BLaER1 treated with 17β-estradiol and CSF1 and Interleukin-3, amounts not matched to agents 10 nM and 100 nM (cell line): ENCODE measurements around the gene PROM1.

Experiments used
- H3K27ac ChIP-seq, 11 experiments: shearing (Covaris generic); formaldehyde crosslinking; 2 replicates each; pipeline ENCODE4 v1.8.1; 2022
- H3K27me3 ChIP-seq, 11 experiments: shearing (Covaris generic); formaldehyde crosslinking; 2 replicates each; pipeline ENCODE4 v1.8.1; 2022
- H3K36me3 ChIP-seq, 11 experiments: shearing (Covaris generic); formaldehyde crosslinking; 2 replicates each; pipeline ENCODE4 v1.8.1; 2022
- H3K4me1 ChIP-seq, 10 experiments: shearing (Covaris generic); formaldehyde crosslinking; 2 replicates each; pipeline ENCODE4 v1.8.1; 2022
- H3K4me2 ChIP-seq, 11 experiments: shearing (Covaris generic); formaldehyde crosslinking; 2 replicates each; pipeline ENCODE4 v1.8.1; 2022
- H3K4me3 ChIP-seq, 10 experiments: shearing (Covaris generic); formaldehyde crosslinking; 2 replicates each; pipeline ENCODE4 v1.8.1; 2022
- H3K9ac ChIP-seq, 11 experiments: shearing (Covaris generic); formaldehyde crosslinking; 2 replicates each; pipeline ENCODE4 v1.8.1; 2022
- H3K9me3 ChIP-seq, 11 experiments: shearing (Covaris generic); formaldehyde crosslinking; replicated peaks in 1 of 11; 2 replicates each; pipeline ENCODE4 v1.8.1; 2022
- H4K20me1 ChIP-seq, 11 experiments: shearing (Covaris generic); formaldehyde crosslinking; 2 replicates each; pipeline ENCODE4 v1.8.1; 2022
- Cebpa-rat ChIP-seq, 11 experiments: shearing (Covaris generic); IDR thresholded peaks; 2 replicates each; pipeline ENCODE4 v1.8.1; 2022

PROM1 gene

GRCh38 chr4:15961781-15962510 is 121.9 kb downstream of the PROM1 start:
- H4K20me1 ChIP-seq, result no peaks in the 10 kb centered on the region
- no peak for TF ChIP-seq Cebpa-rat (IDR thresholded peaks at IDR 0.05)
- no peaks in the 10 kb centered on the region for H3K36me3 ChIP-seq

DNA sequence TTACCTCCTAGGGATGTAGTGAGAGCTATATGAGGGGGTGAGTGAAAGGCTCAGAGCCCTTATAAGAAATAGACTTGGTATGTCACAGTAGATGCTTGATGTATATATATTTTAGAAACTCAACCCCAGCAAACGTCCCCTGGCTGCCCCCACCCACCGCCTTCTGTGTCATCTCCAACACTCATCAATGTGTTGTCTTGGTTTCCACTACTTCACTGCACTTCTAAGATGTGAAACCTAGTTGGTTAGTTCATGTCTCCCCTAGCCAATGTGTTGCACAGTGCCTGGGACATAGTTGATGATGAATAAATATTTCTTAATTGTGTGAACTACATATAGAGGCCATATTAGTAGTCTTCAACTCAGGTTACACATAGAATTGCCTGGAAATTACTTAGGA is 125.3 kb downstream of the PROM1 start:
- no peak overlapping the region for H3K4me2 ChIP-seq
- no peak overlapping the region for H3K9ac ChIP-seq
- H3K27me3 ChIP-seq, result no peaks in the 10 kb centered on the region
- no peak overlapping the region for H3K4me3 ChIP-seq
- peaks cover 18 to 25% (median 24%) of the 10 kb centered on the region in 11 experiments for H3K9me3 ChIP-seq
- H4K20me1 ChIP-seq, result no peaks in the 10 kb centered on the region
- H3K27ac ChIP-seq, result no peak overlapping the region
- no peak for TF ChIP-seq Cebpa-rat (IDR thresholded peaks at IDR 0.05)
- H3K4me1 ChIP-seq, result peaks cover 3 to 18% (median 8%) of the 10 kb centered on the region in 10 experiments; a peak in 18 of 20 replicates
- H3K36me3 ChIP-seq, result no peaks in the 10 kb centered on the region

More at GRCh38 chr4:15961781-15962510, 121.9 kb downstream of the PROM1 start:
- peaks cover 0 to 11% (median 7%) of the 10 kb centered on the region in 11 experiments; a peak in 10 of 22 replicates for H3K9me3 ChIP-seq
- no peak overlapping the region for H3K9ac ChIP-seq
- no peak overlapping the region for H3K4me2 ChIP-seq
- no peak overlapping the region for H3K4me3 ChIP-seq
- no peak overlapping the region for H3K27ac ChIP-seq
- peaks cover 6 to 20% (median 12%) of the 10 kb centered on the region in 10 experiments; a peak in 18 of 20 replicates for H3K4me1 ChIP-seq
- H3K27me3 ChIP-seq, result no peaks in the 10 kb centered on the region

DNA sequence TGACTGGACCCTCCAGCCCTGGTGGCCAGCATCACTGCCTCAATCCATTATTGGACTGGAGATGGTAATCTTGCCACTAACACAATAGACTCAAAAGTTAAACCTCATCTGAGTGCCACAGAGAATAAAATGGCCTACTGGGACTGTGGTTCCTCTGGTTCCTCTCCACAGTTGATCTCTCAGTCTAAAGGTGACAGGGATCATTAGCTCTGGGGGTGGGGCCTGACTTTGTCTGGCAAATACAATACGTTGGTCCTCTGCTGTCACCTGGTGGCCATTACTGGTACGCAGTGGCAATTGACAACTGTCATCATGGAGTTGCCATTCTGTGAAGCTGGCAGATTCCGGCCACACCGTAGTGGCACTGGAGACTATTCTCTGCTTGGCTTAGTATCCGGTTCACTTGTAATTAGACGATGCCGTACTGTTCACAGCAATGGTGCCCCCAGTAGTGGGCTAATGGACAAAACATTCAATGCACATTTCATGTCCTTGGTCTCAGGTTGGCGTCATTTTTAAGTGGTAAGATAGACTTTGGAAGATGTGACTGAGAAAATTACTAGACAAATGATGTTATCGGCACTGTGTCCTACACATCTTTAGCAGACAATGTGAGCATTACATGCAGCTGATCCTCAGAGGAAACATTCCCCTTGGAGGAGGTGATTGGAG is 127.5 kb downstream of the PROM1 start:
- H3K36me3 ChIP-seq, result no peaks in the 10 kb centered on the region
- no peak overlapping the region for H3K27ac ChIP-seq
- peaks cover 22 to 39% (median 35%) of the 10 kb centered on the region in 11 experiments for H3K9me3 ChIP-seq
- no peak overlapping the region for H3K4me3 ChIP-seq
- no peaks in the 10 kb centered on the region for H4K20me1 ChIP-seq
- H3K4me2 ChIP-seq, result peak overlapping the region in 3 of 11 experiments; percentile 4 to 29 (median 18); a peak in 3 of 22 replicates
- peaks cover 0 to 7% (median 0%) of the 10 kb centered on the region in 10 experiments; a peak in 5 of 20 replicates for H3K4me1 ChIP-seq
- H3K27me3 ChIP-seq, result no peaks in the 10 kb centered on the region
- no peak for TF ChIP-seq Cebpa-rat (IDR thresholded peaks at IDR 0.05)
- H3K9ac ChIP-seq, result no peak overlapping the region

DNA sequence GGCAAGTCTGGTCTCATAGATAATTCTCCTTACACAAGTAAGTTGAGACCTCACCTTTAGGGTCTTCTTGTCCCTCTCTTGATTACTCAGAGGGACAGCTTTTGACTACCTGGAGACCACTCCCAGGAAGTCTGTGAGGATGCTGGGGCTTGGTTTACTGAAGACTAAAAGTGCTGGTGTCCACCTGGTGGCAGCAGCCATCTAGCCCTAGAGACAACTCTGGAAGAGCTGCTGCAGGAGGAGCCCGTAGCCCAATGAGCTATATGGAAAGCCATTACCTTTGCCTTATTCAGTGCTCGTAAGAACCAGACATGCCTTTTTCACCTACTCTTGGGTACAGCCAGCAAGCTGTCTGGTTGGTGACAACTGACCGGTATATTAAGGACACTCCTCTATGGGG is 128.2 kb downstream of the PROM1 start:
- Histone ChIP-seq H3K27ac (no peak overlapping the region), H3K4me3 (no peak overlapping the region), H3K27me3 (no peaks in the 10 kb centered on the region), H3K4me2 (peak overlapping the region in 3 of 11 experiments; percentile 4 to 29 (median 18); a peak in 3 of 22 replicates), H3K9me3 (peaks cover 22 to 39% (median 35%) of the 10 kb centered on the region in 11 experiments), H3K36me3 (no peaks in the 10 kb centered on the region), H3K9ac (no peak overlapping the region), H4K20me1 (no peaks in the 10 kb centered on the region), H3K4me1 (peaks cover 0 to 7% (median 0%) of the 10 kb centered on the region in 10 experiments; a peak in 5 of 20 replicates)
- TF ChIP-seq Cebpa-rat (IDR thresholded peaks at IDR 0.05), result no peak

GRCh38 chr4:15953625-15954024 is 130.2 kb downstream of the PROM1 start:
- Histone ChIP-seq H3K4me3 (no peak overlapping the region), H3K4me1 (peaks cover 0 to 7% (median 0%) of the 10 kb centered on the region in 10 experiments; a peak in 5 of 20 replicates), H3K27me3 (no peaks in the 10 kb centered on the region), H3K9ac (no peak overlapping the region), H3K4me2 (no peak overlapping the region), H3K36me3 (no peaks in the 10 kb centered on the region), H3K27ac (no peak overlapping the region), H3K9me3 (peaks cover 22 to 39% (median 35%) of the 10 kb centered on the region in 11 experiments), H4K20me1 (no peaks in the 10 kb centered on the region)
- TF ChIP-seq Cebpa-rat (IDR thresholded peaks at IDR 0.05), result no peak

- Histone ChIP-seq H3K27me3 (no peaks in the 10 kb centered on the region), H3K36me3 (no peaks in the 10 kb centered on the region), H3K9me3 (peaks cover 22 to 43% (median 36%) of the 10 kb centered on the region in 11 experiments), H3K4me1 (peaks cover 0 to 7% (median 0%) of the 10 kb centered on the region in 10 experiments; a peak in 5 of 20 replicates), H4K20me1 (no peaks in the 10 kb centered on the region), H3K4me3 (no peak overlapping the region), H3K4me2 (no peak overlapping the region), H3K27ac (no peak overlapping the region), H3K9ac (no peak overlapping the region)
- no peak for TF ChIP-seq Cebpa-rat (IDR thresholded peaks at IDR 0.05)
These were observed 132.0 kb downstream of the PROM1 start for GRCh38 chr4:15951781-15952180.

GRCh38 chr4:15948826-15949225 is 135.0 kb downstream of the PROM1 start:
- TF ChIP-seq Cebpa-rat (IDR thresholded peaks at IDR 0.05), result no peak
- Histone ChIP-seq H3K4me2 (no peak overlapping the region), H4K20me1 (no peaks in the 10 kb centered on the region), H3K36me3 (no peaks in the 10 kb centered on the region), H3K4me3 (no peak overlapping the region), H3K27ac (no peak overlapping the region), H3K27me3 (no peaks in the 10 kb centered on the region), H3K9me3 (peaks cover 4 to 21% (median 16%) of the 10 kb centered on the region in 11 experiments), H3K4me1 (no peaks in the 10 kb centered on the region), H3K9ac (no peak overlapping the region)

DNA sequence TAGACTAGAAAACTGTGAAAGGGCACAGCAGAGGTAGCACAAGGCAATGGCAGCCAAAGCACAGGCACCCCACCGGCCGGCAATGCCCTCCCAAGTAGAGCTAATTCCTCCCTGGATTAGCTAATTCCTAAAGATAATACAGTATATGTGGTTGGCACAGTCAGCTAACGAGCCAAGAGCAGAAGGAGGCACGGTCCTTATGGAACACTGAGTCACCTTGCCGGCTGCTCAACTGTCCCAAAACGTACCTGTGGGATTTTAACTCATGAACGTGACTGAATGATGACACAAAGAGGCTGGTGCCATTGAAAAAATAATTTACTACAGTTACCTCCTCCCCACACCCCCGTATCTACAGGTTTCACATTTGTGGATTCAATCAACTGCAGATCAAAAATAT is 136.1 kb downstream of the PROM1 start:
- Histone ChIP-seq H3K27ac (no peak overlapping the region), H3K4me2 (no peak overlapping the region), H3K9ac (no peak overlapping the region), H3K4me1 (no peaks in the 10 kb centered on the region), H3K27me3 (no peaks in the 10 kb centered on the region), H4K20me1 (no peaks in the 10 kb centered on the region), H3K36me3 (no peaks in the 10 kb centered on the region), H3K9me3 (peaks cover 0 to 10% (median 5%) of the 10 kb centered on the region in 11 experiments; a peak in 10 of 22 replicates), H3K4me3 (no peak overlapping the region)
- TF ChIP-seq Cebpa-rat (IDR thresholded peaks at IDR 0.05), result no peak

DNA sequence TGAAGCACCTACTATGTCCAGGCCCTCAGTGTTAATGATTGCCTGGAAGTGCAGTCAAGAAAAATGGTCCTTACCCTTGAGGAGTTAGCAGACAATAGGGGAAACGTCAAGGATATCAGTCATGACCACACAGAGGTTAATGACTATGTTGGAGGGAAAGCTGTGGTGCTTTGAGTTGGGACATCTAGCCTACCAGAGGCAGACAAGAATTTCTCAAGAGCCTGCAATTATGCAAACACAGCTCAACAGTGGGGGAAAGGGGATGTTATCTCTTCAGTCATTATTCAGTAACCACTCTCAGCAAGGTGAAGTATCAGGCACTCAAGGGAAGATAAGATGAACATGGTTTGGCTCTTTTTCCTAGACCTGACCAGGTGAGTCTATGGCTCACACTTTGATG is 138.3 kb downstream of the PROM1 start:
- no peaks in the 10 kb centered on the region for H3K27me3 ChIP-seq
- H3K4me1 ChIP-seq, result no peaks in the 10 kb centered on the region
- no peak overlapping the region for H3K4me2 ChIP-seq
- no peaks in the 10 kb centered on the region for H4K20me1 ChIP-seq
- no peaks in the 10 kb centered on the region for H3K36me3 ChIP-seq
- TF ChIP-seq Cebpa-rat (IDR thresholded peaks at IDR 0.05), result no peak
- H3K4me3 ChIP-seq, result no peak overlapping the region
- no peak overlapping the region for H3K27ac ChIP-seq
- no peak overlapping the region for H3K9ac ChIP-seq
- H3K9me3 ChIP-seq, result peaks cover 0 to 8% (median 0%) of the 10 kb centered on the region in 11 experiments; a peak in 5 of 22 replicates
